Stimulated activated CD4-positive, alpha-beta T cell treated with anti-CD3 and anti-CD28 coated beads, Interleukin-4, amount 100 ng/mL, for 4 hours (primary cell): ENCODE measurements around the gene CAMK1D.

Experiments used
- DNase-seq, 2 experiments: peaks; one replicate each; pipeline ENCODE4 v3.0.0-alpha.2; 2020

CAMK1D gene

DNA sequence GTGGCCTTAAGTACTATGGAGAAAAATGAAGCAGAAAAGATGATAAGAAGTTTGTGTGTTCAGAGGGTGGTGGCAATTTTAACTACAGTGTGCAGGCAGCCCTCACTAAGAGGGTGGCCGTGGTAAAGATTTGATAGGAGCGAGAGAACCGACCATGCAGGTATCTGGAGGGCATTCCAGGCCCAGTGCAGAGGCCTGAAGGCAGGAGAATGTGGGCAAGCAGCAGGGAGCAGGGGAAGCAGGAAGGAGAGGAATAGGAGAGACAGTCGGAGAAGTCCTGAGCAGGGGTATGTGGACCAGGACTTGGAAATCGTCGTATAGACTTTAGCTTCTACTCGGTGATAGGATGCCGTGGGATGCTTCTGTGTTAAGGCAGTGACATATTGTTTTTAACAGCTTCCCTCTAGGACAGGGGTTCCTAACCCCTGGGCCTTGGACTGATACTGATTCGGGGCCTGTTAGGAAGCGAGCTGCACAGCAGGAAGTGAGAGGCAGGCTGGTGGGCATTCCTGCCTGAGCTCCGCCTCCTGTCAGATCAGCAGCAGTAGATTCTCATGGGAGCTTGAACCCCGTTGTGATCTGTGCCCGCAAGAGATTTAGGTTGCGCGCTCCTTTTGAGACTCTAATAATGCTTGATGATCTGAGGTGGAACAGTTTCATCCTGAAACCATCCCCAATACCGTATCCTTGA lies 425.0 kb downstream of the CAMK1D start:
- DNase-seq = no peak

- no peak for DNase-seq
Observed at GRCh38 chr10:12777840-12778585, 428.7 kb downstream of the CAMK1D start.

- DNase-seq = no peak
Observed at GRCh38 chr10:12780634-12781601, 431.6 kb downstream of the CAMK1D start.

- DNase-seq = no peak
Observed at GRCh38 chr10:12781976-12782375, 432.6 kb downstream of the CAMK1D start.

- DNase-seq = peak in 1 of 2 experiments; percentile 23
Observed at GRCh38 chr10:12782537-12782936, 433.2 kb downstream of the CAMK1D start.

- no peak for DNase-seq
Observed at GRCh38 chr10:12783293-12783692, 433.9 kb downstream of the CAMK1D start.

DNA sequence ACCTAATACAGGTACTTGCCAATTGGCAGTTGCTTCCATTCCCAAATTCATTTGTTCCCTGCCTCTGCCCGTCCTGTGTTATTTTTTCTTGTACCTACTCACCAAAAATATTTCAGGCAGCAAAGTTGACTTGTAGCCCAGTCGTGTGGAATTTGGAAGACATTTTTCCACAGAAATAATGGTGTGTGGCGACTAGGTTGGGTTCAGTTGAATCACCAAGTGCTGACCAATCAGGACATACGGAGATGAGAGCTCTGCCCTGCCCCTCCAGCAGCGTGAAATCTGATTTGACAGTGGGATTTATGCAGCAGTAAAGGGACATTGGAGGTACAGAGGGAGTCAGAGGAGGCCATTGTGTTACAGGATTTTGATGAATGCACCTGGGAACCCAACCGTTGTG lies 435.3 kb downstream of the CAMK1D start:
- no peak for DNase-seq

- no peak for DNase-seq
Observed at GRCh38 chr10:12785415-12785831, 436.1 kb downstream of the CAMK1D start.

DNA sequence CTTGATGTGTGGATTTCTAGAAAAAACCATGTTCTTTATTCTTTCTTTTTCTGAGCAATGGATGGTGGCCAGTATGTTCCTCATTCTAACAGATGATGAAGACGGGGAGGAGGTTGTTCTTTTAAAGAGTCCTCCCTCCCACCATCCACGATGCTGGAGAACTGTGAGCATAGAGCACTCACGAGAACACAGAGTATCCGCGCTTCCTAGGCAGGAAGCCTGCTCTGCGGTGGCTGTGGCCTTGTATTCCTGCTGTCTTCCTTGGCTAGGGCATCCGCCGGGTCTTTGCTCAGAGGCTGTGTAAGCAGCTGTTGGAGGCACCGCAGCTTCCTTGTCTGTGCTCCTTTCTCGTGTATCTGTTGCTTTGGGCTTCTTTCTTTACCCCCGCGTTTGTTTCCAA lies 437.9 kb downstream of the CAMK1D start:
- no peak for DNase-seq

DNA sequence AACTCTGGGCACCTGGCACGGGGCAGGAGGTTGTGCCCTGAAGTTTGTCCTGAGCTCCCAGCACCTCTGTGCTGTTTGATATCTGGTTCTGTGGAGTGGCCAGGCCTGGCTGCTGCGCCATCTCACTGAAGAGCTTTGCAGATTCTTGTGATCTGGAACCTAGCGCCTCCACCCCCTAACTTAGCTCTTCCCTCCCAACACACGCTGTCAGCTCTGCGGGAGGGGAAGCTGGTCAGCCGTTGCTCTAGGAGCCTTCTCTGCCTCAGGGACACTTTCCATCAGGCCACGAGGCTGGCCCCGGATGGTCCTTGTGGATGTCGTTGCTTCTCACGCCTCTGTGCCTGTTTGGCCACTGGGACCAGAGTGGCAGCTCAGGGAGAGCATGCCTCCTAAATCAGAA lies 438.9 kb downstream of the CAMK1D start:
- DNase-seq = no peak

GRCh38 chr10:12790270-12790669 lies 440.9 kb downstream of the CAMK1D start:
- DNase-seq = no peak

GRCh38 chr10:12791728-12792127 lies 442.4 kb downstream of the CAMK1D start:
- no peak for DNase-seq

DNA sequence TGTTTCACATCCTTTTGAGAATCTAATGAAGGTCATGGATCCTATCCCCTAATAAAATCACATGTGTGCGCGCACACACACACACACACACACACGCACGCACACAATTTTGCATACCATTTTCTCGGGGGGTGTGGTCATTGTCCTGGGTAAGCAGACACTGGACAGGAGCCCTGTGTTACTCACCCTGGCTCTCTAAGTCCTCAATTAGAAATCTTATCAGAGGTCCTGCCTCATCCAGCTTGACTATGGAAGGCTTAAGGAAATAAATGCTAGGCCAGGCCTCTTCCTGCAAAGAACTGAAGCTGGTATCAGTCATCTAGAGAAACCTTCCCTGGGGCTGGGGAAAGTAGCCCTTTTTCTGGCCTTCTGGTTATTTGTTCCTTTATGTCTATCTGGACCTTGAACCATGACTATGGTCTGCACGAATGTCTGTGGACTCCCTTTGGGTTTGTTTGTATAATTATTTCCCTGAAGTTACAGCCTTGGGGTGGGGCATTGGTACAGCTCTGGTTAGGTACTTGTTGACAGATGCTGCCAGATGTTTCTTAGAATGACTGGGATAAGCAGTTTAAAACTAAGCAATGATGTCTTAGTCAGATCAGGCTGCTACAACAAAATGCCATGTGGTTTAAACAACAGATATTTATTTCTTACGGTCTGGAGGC lies 443.7 kb downstream of the CAMK1D start:
- DNase-seq = no peak

- no peak for DNase-seq
Observed at GRCh38 chr10:12795315-12796110, 446.2 kb downstream of the CAMK1D start.

DNA sequence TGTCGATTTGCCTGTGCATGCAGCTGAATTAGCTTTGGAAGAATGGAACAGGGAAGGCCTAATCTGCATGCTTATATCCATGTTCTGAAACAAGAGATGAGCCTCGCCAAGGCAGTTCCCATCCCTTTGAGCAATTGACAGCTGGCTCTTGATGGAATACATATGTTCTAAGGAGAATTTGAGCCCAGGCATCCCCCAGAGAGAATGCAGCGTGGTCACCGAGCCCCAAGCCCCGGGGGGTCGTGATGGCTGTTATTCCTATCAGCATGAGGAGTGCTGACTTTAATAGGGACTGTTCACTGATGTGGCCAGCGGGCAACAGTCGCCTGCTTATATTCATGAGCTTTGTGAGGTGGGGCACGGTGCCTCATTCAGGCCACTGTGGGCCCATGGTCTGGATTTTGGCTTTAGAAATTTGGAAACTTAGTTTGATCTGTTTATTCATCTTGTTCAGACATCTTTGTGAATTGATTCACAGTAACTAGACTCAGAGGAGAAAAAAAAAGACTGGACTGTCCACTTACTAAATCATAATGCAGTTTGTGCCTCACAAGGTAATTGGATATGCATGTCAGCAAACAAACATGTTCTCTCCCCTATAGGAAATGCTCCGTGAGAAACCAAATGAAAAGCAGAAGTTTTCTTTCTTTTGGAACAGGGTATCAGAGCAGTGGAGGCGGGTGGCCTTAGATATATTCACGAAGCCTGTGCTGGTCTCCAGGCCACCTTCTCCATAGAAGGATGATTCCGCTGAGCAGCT lies 447.2 kb downstream of the CAMK1D start:
- no peak for DNase-seq

DNA sequence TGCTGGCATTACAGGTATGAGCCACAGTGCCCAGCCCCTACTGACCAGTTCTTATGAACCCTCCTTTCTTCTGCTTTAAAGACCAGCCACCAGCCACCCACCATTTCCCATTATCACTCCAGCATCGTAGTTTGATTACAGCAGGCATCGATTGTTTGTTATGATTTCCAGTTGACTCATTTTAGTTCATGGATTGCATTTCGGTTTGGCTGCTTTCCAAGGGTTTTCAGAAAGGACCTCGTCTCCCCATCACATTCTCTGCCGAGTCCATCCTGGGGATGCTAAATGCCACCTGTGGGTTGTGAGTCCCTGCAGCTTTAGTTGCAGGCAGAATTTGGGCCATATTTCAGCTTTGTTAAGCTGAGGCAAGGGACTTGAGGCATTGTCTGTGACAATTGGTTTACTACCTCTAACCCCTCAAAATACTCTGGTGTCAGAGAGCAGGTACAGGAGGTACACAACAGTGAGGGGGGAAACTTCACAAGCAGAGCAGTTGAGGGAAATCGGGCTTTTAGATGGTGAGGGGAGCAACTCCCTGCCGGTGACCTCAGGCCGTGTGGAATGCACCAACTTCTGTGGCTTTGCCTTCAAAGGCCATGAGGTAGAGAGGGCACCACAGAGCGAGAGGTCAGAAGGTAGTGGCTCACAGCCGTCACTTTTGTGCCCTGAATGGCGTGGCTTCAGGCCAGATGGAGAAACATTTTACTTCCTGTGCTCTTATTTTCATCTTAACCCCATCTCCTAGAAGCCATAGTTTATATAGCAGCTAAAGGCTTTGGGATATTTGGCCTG lies 448.3 kb downstream of the CAMK1D start:
- no peak for DNase-seq

DNA sequence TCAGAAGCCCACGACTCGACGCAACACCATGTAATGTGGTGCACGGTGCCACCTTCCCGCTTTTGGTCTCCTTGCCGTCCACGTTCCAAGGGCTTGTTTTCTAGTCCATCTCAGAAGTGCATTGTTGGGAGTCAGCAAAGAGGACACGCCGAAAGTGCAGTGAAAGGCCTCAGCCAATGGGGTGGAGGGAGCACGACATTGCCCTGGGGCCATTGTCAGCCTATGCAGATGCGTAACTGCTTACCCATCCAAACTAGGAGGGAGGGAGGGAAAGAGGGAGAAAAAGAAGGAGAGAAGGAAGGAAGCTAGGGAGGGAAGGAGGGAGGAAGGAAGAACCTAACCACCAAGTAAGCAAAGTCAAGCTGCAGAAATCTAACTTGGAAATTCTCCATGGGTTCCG lies 449.8 kb downstream of the CAMK1D start:
- DNase-seq = no peak

- DNase-seq = no peak
Observed at GRCh38 chr10:12799714-12800113, 450.4 kb downstream of the CAMK1D start.

GRCh38 chr10:12800302-12800701 lies 451.0 kb downstream of the CAMK1D start:
- no peak for DNase-seq
